Left renal cortex interstitium (tissue), 4 donors: Measurements from ENCODE around the gene ELFN2. TPM values are rescaled to one million over a fixed set of nuclear protein-coding genes. Genes with fewer than 3 reads are reported as not detected.
A peak's percentile ranks its signal among the peaks of the same experiment; 100 is the strongest.
"Not testable (repeated sequence)": the region's sequence is repeated elsewhere in the genome, so short reads cannot be mapped to it uniquely, and the experiment has no call there.

Experiments
- DNase-seq, 4 donors: peaks; one replicate each; pipeline ENCODE4 v3.0.0-alpha.2; 2013; ENCODE audit warnings: low read depth in 4 of 4, low spot score in 2 of 4, missing footprints in 1 of 4
- polyA plus RNA-seq, 4 donors: library from polyadenylated mRNA; unstranded; fragments of 120-200 nt; gene quantifications; one replicate each; pipeline ENCODE4 v1.2.1, GENCODE V29; 2013; ENCODE audit not compliant: insufficient read length in 4 of 4

ELFN2 gene
- polyA plus RNA-seq, 4 donors: 0.92 to 1.9 (median 1.7) TPM

DNA sequence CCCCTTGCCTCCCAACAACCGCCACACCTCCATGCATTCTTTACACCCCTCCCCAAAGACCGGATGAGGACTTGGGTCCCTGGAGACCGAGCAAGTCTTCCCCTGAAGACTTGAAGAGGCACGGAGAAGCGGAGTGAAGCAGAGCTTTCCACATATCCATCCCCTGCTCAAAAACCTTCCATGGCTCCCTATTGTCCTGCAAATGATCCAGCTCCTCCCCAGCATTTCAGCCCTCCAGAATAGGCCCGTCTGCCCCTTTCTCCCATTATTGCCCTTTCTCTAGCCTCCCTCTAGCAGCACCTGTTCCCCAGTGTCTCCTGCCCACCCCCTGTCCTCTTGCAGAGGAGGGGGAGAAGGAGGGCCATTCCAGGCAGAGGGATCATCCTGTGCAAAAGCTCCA lies 85.2 kb downstream of the ELFN2 start:
- no peak for DNase-seq

GRCh38 chr22:37340331-37341262 lies 86.7 kb downstream of the ELFN2 start:
- no peak for DNase-seq

GRCh38 chr22:37338539-37339246 lies 88.6 kb downstream of the ELFN2 start:
- no peak for DNase-seq

DNA sequence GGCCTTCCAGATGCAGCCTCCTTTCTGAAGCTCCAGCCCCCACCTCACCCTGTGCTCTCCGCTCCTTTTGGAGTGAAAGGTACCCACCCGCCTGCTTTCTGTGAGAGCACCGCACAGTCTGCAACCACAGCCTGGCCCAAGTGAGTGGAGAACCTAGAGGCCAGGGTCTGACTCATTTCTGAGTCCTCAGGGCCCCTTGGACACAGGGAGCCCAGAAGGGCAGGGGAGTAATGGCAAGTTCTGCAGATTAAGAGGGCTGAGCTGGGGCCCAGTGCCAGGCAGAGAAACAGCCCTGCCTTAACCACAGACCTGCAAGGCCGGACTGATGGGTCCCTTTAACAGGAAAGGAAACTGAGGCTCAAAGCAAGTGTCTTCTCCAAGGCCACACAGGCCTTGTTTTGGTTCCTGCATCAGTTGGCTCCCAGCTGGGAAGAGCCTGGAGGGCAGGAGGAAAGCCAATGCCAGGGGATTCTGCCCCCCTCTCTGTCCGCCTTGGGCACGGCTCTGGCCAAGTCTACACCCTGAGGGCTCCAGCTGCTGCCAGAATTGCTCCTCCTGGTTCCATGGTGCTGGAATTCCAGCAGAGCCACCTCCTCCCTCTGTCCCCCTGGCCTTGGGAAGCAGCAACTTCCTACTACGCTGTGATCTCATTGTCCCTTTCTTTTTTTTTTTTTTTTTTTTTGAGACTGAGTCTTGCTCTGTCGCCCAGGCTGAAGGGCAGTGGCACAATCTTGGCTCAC lies 89.9 kb downstream of the ELFN2 start:
- no peak for DNase-seq

DNA sequence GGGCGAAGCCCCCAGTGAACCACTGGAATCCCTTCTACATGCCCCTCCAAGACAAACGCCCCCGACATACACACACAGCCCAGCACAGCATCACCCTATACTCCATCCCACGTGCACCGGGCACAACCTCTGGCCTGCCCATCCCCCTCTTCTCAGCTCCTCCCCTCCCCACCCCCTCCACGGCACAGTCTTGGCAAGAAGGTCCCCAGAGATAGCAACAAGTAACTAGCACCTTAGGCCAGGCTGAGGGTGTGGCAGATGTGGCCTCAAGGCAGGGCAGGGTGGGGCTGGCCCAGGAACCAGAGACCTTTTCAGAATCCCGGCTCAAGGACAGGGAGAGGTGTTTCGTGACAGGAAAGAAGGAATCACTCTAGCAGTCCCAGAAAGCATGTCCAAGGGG lies 90.7 kb downstream of the ELFN2 start:
- no peak for DNase-seq

- DNase-seq: no peak
Observed at GRCh38 chr22:37335806-37336199, 91.5 kb downstream of the ELFN2 start.

DNA sequence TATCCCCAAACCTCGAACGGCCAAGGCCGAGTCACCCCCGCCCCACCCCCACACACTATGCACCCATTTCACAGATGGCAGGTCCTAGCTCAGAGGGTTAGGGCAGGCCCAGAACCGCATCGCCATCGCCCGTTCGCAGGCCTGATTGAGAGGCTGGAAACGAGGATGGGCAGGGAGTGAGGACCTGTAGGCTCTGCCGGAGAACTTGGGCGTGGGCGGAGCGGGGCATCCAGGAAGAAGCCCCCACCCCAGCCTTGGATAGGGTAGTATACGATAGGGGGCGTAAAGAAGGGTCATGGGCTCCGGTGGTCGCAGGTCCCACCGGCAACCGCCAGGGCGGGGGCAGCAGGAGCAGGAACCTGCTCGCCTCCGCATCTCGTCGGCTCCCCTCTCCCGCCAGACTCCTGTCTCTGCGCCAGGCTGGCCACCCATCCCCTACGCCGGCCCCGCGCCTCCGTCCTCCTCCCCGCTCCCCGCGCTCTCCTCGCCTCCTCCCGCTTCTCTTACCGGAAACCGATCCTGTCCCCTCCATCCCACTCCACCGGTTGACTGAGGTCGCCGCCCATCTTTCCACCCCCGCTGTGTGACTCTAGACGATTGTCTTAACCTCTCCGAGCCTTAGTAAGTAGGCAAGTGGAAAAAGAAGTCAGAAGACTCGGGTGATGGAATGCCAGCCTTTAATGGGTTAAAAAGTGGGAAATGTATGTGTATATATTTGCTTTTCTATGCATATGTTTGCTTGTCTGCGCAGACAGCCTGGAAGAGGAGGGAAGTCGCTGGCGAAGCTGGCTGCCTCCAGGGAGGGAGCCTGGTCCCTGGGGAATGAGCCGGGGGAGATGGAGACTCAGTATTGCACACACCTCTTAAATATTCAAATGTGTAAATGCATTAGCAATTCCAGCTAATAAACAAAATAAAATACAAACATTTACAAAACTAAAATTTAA lies 92.1 kb downstream of the ELFN2 start:
- no peak for DNase-seq

- no peak for DNase-seq
Observed at GRCh38 chr22:37334461-37334858, 92.8 kb downstream of the ELFN2 start.

DNA sequence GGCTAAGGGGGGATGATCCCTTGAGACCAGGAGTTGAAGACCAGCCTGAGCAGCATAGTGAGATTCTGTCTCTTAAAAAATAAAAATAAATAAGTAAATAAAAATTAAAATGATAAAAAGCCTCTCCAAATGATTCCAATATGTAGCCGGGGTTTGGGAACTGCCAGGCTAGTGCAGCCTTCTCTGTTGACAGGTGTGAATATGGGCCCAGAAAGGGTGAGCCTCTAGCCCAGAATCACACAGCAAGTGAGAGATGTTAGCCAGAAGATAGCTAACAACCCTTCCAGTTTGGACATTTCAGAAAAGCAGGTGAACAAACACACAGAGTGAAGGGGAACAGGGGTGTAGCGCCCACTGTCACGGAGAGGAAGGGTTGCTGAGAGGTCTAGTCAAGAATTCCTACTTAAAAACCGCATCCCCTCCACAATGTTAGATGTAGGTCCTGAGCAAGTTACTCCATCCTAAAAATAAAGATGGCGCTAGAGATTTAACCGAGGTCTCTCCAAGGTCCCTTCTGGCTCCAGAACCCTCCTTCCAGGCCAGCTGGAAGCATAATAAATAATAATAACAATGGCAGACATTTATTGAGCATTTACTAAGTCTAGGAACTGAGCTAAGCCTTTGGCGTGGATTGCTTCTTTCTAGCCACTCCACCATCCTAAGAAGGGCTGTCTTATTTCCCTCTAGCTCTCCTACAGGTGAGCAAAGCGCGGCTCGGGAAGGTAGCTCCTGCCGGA lies 93.4 kb downstream of the ELFN2 start:
- DNase-seq: no peak

DNA sequence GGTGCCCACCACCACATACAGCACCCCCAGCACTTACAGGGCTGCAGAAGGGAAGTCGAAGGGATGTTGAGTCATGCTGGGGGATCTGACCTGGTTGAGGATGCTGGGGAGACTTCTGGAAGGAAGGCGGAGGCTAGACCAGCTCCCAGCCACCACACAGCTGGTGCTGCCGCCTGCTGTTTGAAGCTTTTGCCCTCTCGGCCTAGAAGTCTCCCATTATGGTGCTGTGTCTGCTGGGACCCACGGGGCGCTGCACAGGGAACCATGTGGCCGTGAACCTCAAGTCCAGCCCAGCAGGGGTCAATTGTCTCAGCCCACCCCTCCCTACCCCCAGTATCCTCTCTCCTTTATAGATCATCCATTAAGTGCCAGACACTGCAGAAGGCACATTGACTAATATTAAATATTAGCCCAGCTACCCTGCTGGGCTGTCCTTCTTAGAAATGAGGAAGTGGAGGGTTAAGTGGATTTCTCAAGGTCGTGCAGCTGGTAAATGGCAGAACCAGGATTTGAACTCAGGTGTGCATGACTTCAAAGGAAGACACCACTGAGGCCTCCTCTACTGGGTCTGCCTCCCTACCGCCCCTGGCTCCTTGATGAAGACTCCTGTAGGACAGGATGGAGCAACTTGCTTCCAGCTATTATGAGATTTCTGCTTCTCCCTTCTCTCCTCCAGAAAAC lies 95.3 kb downstream of the ELFN2 start:
- no peak for DNase-seq

DNA sequence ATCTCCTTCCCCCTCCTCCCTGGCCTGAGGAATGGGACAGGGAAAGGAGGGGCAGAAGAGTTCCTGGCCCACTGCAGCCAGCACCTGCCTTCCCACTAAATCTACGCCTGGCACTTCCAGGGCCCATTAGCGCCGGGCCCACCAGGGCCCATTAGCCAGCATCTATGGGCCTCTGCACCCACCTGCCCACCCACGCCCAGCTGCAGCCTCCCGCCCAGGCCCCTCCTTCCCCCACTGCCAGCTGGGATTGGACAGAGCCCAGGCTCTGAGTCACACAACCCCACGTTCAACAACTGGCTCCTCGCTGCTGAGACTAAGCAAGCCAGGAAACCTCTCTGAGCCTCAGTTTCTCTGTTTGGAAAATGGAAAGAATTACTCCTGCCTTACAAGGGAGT lies 96.2 kb downstream of the ELFN2 start:
- no peak for DNase-seq

- peak in 3 of 4 donors; percentile 54 to 73 (median 61) for DNase-seq
Observed at GRCh38 chr22:37330200-37331033, 96.9 kb downstream of the ELFN2 start.

DNA sequence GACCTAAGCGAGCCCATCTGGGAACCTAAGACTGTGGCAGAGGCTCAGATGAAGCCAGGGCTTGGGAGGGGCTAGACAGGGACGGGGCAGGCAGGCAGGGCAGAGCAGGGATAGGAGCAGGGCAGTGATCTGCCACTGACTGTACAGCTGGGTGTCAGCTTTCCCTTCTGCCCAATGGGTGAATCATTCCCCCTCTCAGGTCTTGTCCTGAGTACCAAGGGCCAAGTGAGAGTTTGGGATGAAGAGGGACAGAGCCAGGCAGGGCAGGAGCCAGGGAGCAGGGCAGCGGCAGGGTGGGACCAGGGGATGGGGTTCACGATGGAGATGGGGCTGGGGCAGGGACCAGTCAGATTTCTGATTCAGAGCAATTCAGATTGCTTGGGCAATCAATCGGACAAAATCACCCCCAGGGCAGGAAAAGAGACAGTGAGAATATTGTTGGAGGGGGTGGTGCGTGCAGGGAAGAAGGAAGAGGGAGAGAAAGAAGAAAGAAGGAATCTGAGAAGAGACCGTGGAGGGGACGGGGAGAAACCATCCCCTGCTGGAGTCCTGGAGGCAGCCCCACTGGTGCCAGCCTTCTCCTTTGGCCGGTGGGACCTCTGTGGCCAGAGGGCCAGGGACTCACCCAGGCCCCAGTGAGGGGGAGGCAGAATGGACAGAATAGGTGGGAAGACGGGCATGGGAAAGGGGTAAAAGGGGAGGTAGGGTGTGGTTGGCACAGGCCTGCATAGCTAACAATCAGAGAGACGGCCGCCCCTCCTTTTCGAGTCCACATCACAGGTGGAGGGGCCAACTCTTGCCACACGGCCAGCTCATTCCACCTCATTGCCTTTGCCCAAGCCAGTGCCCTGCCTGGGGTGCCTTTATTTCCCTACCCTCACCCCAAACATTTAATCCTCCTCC lies 97.8 kb downstream of the ELFN2 start:
- no peak for DNase-seq

- DNase-seq: not testable (repeated sequence)
Observed at GRCh38 chr22:37328538-37329237, 98.6 kb downstream of the ELFN2 start.

- DNase-seq: no peak
Observed at GRCh38 chr22:37328017-37328416, 99.3 kb downstream of the ELFN2 start.

- DNase-seq: no peak
Observed at GRCh38 chr22:37326726-37327125, 100.6 kb downstream of the ELFN2 start.
